GM12878 (cell line): ENCODE results near the gene P4HA1. TPM values are rescaled to one million over a fixed set of nuclear protein-coding genes. Genes with fewer than 3 reads are reported as not detected.

Experiments used
- ETV6 ChIP-seq, 2 experiments: fragments of 450-650 bp in 1 of 2; IDR thresholded peaks in 1 of 2; conservative IDR thresholded peaks in 1 of 2; 2 replicates each; pipeline ENCODE4 v1.6.1; 2014; ENCODE audit warnings: antibody characterized with exemption in 1 of 2, borderline replicate concordance in 1 of 2, low read depth in 1 of 2, mild to moderate bottlenecking in 1 of 2, moderate library complexity in 1 of 2
- EZH2 ChIP-seq: IDR thresholded peaks from 2 replicates; pipeline ENCODE4 v1.6.1; 2012; ENCODE audit warnings: low read depth, mild to moderate bottlenecking, control low read depth, inconsistent platforms, low read length, borderline replicate concordance; ENCODE audit not compliant: control insufficient read depth
- FOXK2 ChIP-seq: fragments of 450-650 bp; IDR thresholded peaks from 2 replicates; pipeline ENCODE4 v1.6.1; 2017; ENCODE audit warnings: mild to moderate bottlenecking, moderate library complexity
- HDGF ChIP-seq: fragments of 450-650 bp; IDR thresholded peaks from 2 replicates; pipeline ENCODE4 v1.6.1; 2016; ENCODE audit warnings: antibody characterized with exemption
- IRF3 ChIP-seq: fragments of 450-650 bp; IDR thresholded peaks from 2 replicates; pipeline ENCODE4 v1.6.1; 2014; ENCODE audit warnings: mild to moderate bottlenecking
- LARP7 ChIP-seq: fragments of 450-650 bp; IDR thresholded peaks from 2 replicates; pipeline ENCODE4 v1.6.1; 2017; ENCODE audit warnings: mild to moderate bottlenecking
- MAX ChIP-seq: IDR thresholded peaks from 2 replicates; pipeline ENCODE4 v1.6.1; 2012; ENCODE audit warnings: low read depth, low read length, improper control_type of control experiment
- MTA2 ChIP-seq: fragments of 450-650 bp; IDR thresholded peaks from 2 replicates; pipeline ENCODE4 v1.6.1; 2016; ENCODE audit warnings: low read depth, mild to moderate bottlenecking, moderate library complexity
- NRF1 ChIP-seq: conservative IDR thresholded peaks from 2 replicates; pipeline ENCODE4 v1.6.1; 2011; ENCODE audit warnings: mild to moderate bottlenecking, low read depth, low read length, improper control_type of control experiment
- RAD51 ChIP-seq: fragments of 450-650 bp; IDR thresholded peaks from 2 replicates; pipeline ENCODE4 v1.6.1; 2016; ENCODE audit warnings: moderate library complexity, mild to moderate bottlenecking, inconsistent platforms
- RELA ChIP-seq: fragments of 450-650 bp; IDR thresholded peaks from 2 replicates; pipeline ENCODE4 v1.8.0; 2014; ENCODE audit warnings: borderline replicate concordance; ENCODE audit not compliant: partially characterized antibody
- RUNX3 ChIP-seq: IDR thresholded peaks from 2 replicates; pipeline ENCODE4 v1.6.1; 2012; ENCODE audit warnings: low read length, inconsistent platforms
- SMAD1 ChIP-seq: fragments of 450-650 bp; IDR thresholded peaks from 2 replicates; pipeline ENCODE4 v1.6.1; 2018; ENCODE audit warnings: mild to moderate bottlenecking, low read depth; ENCODE audit not compliant: partially characterized antibody
- SREBF2 ChIP-seq: IDR thresholded peaks from 2 replicates; pipeline ENCODE4 v1.6.1; 2012; ENCODE audit warnings: mild to moderate bottlenecking, low read length
- STAT3 ChIP-seq: IDR thresholded peaks from 2 replicates; pipeline ENCODE4 v1.6.1; 2011; ENCODE audit warnings: low read depth, low read length, improper control_type of control experiment
- YBX1 ChIP-seq: fragments of 450-650 bp; IDR thresholded peaks from 2 replicates; pipeline ENCODE4 v1.6.1; 2016; ENCODE audit warnings: antibody characterized with exemption
- ZNF207 ChIP-seq: fragments of 450-650 bp; IDR thresholded peaks from 2 replicates; pipeline ENCODE4 v1.6.1; 2014; ENCODE audit warnings: antibody characterized with exemption, mild to moderate bottlenecking, borderline replicate concordance
- ZZZ3 ChIP-seq: IDR thresholded peaks from 2 replicates; pipeline ENCODE4 v1.6.1; 2011; ENCODE audit warnings: low read depth; ENCODE audit not compliant: control insufficient read depth, insufficient read length
- polyA plus RNA-seq, 11 experiments: library from polyadenylated mRNA; depleted of rRNA in 4 of 11; unstranded in 6 of 11; stranded (reverse) in 5 of 11; fragments of >200 nt; fragmentation: Nextera tagmentation in 4 of 11; fragmentation: Illumina TruSeq in 1 of 11; extraction: Ambion mirVana in 4 of 11; extraction: Trizol in 1 of 11; gene quantifications; 1 replicate in 1 of 11; 2 replicates in 10 of 11; pipeline versions ENCODE4 v1.2.1 to v1.2.3, GENCODE V29; 2011 to 2016; ENCODE audit warnings: inconsistent platforms in 2 of 11, missing spikeins in 2 of 11, low read depth in 1 of 11
- total RNA-seq, 4 experiments: library from RNA; depleted of rRNA in 3 of 4; stranded (reverse); fragments of >200 nt in 3 of 4; fragmentation: Illumina TruSeq in 1 of 4; extraction: Trizol in 1 of 4; gene quantifications; 2 replicates each; pipeline versions ENCODE4 v1.2.1 to v1.2.3, GENCODE V29; 2013 to 2021
- TF ChIP-seq, protein P1 (sequence below): fragments of 450-650 bp; IDR thresholded peaks from 2 replicates; pipeline ENCODE4 v1.6.1; 2016; ENCODE audit warnings: mild to moderate bottlenecking, moderate library complexity, borderline replicate concordance
- TF ChIP-seq, protein P2 (sequence below): fragments of 150-350 bp; IDR thresholded peaks from 2 replicates; pipeline ENCODE4 v1.6.1; 2014; ENCODE audit warnings: mild to moderate bottlenecking, low read depth, low read length
- TF ChIP-seq, protein P3 (sequence below): fragments of 450-650 bp; IDR thresholded peaks from 2 replicates; pipeline ENCODE4 v1.6.1; 2016; ENCODE audit warnings: mild to moderate bottlenecking

The P4HA1 gene
- total and polyA plus RNA-seq, 10 of the 15 experiments (the other 5 are each of a cell fraction or from before 2014, with no cell fraction given) = 15.0 to 160 (median 24.1) TPM

- TF ChIP-seq, protein P1, sequence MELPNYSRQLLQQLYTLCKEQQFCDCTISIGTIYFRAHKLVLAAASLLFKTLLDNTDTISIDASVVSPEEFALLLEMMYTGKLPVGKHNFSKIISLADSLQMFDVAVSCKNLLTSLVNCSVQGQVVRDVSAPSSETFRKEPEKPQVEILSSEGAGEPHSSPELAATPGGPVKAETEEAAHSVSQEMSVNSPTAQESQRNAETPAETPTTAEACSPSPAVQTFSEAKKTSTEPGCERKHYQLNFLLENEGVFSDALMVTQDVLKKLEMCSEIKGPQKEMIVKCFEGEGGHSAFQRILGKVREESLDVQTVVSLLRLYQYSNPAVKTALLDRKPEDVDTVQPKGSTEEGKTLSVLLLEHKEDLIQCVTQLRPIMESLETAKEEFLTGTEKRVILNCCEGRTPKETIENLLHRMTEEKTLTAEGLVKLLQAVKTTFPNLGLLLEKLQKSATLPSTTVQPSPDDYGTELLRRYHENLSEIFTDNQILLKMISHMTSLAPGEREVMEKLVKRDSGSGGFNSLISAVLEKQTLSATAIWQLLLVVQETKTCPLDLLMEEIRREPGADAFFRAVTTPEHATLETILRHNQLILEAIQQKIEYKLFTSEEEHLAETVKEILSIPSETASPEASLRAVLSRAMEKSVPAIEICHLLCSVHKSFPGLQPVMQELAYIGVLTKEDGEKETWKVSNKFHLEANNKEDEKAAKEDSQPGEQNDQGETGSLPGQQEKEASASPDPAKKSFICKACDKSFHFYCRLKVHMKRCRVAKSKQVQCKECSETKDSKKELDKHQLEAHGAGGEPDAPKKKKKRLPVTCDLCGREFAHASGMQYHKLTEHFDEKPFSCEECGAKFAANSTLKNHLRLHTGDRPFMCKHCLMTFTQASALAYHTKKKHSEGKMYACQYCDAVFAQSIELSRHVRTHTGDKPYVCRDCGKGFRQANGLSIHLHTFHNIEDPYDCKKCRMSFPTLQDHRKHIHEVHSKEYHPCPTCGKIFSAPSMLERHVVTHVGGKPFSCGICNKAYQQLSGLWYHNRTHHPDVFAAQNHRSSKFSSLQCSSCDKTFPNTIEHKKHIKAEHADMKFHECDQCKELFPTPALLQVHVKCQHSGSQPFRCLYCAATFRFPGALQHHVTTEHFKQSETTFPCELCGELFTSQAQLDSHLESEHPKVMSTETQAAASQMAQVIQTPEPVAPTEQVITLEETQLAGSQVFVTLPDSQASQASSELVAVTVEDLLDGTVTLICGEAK = no peak
- TF ChIP-seq RELA = peak; percentile 91
- TF ChIP-seq RAD51 = no peak
- no peak for TF ChIP-seq ETV6 (conservative IDR thresholded peaks at IDR 0.05 in 1 of 2, IDR thresholded peaks at IDR 0.05 in 1 of 2; ENCODE audit: borderline replicate concordance in 1 of 2, low read depth in 1 of 2)
- peak; percentile 24; the same call in 1 of the 2 replicates for TF ChIP-seq HDGF
- TF ChIP-seq EZH2 = no peak
- peak; percentile 79 for TF ChIP-seq NRF1
- peak; percentile 95 for TF ChIP-seq ZNF207
- no peak for TF ChIP-seq FOXK2
- TF ChIP-seq YBX1 = no peak
- TF ChIP-seq, protein P2, sequence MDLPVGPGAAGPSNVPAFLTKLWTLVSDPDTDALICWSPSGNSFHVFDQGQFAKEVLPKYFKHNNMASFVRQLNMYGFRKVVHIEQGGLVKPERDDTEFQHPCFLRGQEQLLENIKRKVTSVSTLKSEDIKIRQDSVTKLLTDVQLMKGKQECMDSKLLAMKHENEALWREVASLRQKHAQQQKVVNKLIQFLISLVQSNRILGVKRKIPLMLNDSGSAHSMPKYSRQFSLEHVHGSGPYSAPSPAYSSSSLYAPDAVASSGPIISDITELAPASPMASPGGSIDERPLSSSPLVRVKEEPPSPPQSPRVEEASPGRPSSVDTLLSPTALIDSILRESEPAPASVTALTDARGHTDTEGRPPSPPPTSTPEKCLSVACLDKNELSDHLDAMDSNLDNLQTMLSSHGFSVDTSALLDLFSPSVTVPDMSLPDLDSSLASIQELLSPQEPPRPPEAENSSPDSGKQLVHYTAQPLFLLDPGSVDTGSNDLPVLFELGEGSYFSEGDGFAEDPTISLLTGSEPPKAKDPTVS = peak; percentile 87; the same call in 1 of the 2 replicates
- no peak for TF ChIP-seq SREBF2
- TF ChIP-seq MAX = 0 out of 2 replicates have a peak, but pooled peaks have one; percentile 54
- peak; percentile 85 for TF ChIP-seq SMAD1
- no peak for TF ChIP-seq STAT3
- peak; percentile 68 for TF ChIP-seq RUNX3
- 0 out of 2 replicates have a peak, but pooled peaks have one; percentile 18 for TF ChIP-seq MTA2
- 0 out of 2 replicates have a peak, but pooled peaks have one; percentile 37 for TF ChIP-seq IRF3
- TF ChIP-seq ZZZ3 = no peak
- TF ChIP-seq, protein P3, sequence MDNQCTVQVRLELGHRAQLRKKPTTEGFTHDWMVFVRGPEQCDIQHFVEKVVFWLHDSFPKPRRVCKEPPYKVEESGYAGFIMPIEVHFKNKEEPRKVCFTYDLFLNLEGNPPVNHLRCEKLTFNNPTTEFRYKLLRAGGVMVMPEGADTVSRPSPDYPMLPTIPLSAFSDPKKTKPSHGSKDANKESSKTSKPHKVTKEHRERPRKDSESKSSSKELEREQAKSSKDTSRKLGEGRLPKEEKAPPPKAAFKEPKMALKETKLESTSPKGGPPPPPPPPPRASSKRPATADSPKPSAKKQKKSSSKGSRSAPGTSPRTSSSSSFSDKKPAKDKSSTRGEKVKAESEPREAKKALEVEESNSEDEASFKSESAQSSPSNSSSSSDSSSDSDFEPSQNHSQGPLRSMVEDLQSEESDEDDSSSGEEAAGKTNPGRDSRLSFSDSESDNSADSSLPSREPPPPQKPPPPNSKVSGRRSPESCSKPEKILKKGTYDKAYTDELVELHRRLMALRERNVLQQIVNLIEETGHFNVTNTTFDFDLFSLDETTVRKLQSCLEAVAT = peak; percentile 87
- TF ChIP-seq LARP7 = peak; percentile 96
Observed at GRCh38 chr10:73096449-73097304, at the start of gene P4HA1 (continued).
